Measurements from ENCODE around the gene PXMP2.
"Not testable (repeated sequence)": the region's sequence is repeated elsewhere in the genome, so short reads cannot be mapped to it uniquely, and the experiment has no call there.

PXMP2 gene

DNA sequence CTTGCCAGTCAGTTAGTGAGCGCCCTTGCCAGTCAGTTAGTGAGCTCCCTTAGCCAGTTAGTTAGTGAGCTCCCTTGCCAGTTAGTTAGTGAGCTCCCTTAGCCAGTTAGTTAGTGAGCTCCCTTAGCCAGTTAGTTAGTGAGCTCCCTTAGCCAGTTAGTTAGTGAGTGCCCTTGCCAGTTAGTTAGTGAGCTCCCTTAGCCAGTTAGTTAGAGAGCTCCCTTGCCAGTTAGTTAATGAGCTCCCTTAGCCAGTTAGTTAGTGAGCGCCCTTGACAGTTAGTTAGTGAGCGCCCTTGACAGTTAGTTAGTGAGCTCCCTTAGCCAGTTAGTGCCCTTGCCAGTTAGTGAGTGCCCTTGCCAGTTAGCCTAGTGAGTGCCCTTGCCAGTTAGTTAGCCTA is 7.5 kb downstream of the PXMP2 start:
- not testable (repeated sequence) for DNase-seq (ENCODE audit: low read depth, low spot score)

GRCh38 chr12:132695431-132695830 is 8.0 kb downstream of the PXMP2 start:
- DNase-seq (ENCODE audit: low read depth, low spot score), result no peak

DNA sequence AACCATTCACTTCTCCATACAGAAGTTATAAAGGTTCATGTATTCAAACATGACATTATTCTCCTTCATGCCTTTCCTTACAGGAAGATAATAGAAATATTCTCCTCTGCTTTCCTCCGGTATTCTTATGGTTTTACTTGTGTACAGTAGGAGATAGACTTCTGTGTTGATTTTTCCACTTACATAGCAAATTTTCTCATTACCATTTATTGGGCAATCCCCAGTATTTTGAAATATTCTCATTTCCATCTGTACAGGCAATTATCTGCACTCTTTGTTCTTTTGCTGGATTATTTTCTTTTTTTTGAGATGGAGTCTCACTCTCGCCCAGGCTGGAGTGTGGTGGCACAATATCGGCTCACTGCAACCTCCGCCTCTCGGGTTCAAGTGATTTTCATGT is 11.0 kb downstream of the PXMP2 start:
- no peak for DNase-seq (ENCODE audit: low read depth, low spot score)

- no peak for DNase-seq (ENCODE audit: low read depth, low spot score)
Observed at GRCh38 chr12:132700212-132700822, 12.9 kb downstream of the PXMP2 start.

DNA sequence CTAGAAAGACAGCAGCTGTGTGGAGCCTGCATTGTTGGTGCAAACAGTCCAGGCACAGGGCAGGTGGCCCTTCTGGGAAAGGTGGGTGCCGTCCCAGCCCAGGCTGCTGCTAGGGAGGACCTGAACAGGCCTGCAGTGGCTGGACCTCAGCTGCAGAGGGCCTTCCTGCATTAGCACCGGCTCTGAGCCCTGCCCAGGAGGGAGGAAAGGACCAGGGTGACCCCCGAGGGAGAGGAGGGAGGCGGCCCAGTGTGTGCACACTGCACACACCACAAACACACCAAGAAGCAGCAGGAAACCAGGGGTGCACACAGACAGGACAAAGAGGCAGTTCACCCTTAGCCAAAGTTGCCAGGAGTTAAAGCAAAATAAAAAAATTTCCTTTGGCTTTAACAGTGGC is 15.3 kb downstream of the PXMP2 start:
- DNase-seq (ENCODE audit: low read depth, low spot score), result no peak

GRCh38 chr12:132703641-132704040 is 16.3 kb downstream of the PXMP2 start:
- DNase-seq (ENCODE audit: low read depth, low spot score), result no peak

- no peak for DNase-seq (ENCODE audit: low read depth, low spot score)
Observed at GRCh38 chr12:132707241-132707640, 19.9 kb downstream of the PXMP2 start.

DNA sequence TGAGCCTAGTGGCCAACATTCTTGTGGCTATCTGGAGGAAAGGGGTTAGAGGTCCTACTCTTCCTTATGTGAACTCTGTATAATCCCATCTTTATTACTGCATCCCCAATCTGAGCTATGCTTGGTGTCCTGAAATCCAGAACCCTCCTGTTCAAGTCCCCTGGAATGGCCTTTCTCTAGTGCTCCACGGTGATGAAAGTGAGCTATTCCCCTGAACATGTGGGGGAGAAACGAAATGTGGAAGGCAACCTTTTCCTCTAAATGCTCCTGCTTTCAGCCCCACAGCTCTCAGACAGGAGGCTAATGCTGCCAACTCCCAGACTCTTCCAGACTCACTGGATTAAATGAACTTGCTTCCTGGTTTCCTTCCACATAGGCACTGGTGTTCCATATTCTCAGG is 20.8 kb downstream of the PXMP2 start:
- DNase-seq (ENCODE audit: low read depth, low spot score), result no peak

DNA sequence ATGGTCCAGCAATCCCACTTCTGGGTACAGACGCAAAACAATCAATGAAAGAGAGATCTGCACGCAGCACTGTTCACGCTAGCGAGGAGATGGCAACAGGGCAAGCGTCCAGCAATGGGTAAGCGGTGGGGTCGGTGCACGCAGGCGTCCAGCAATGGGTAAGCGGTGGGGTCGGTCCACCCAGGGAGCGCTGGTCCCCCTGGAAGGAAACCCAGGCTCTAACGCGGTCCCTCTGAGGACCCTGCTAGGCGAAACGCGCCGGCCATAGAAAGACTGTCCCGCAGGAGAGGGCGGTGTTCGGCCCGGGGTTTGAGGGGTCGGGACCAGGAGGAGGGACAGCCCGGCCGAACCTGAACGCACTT is 22.6 kb downstream of the PXMP2 start:
- DNase-seq (ENCODE audit: low read depth, low spot score), result no peak

- peak; percentile 75 for DNase-seq (ENCODE audit: low read depth, low spot score)
Observed at GRCh38 chr12:132710405-132711079, 23.2 kb downstream of the PXMP2 start, which contains the start of gene PGAM5. Gene PGAM5, plus strand, starts transcription at chr12:132710842. Its CDS starts 35 bp downstream, at chr12:132710877.

DNA sequence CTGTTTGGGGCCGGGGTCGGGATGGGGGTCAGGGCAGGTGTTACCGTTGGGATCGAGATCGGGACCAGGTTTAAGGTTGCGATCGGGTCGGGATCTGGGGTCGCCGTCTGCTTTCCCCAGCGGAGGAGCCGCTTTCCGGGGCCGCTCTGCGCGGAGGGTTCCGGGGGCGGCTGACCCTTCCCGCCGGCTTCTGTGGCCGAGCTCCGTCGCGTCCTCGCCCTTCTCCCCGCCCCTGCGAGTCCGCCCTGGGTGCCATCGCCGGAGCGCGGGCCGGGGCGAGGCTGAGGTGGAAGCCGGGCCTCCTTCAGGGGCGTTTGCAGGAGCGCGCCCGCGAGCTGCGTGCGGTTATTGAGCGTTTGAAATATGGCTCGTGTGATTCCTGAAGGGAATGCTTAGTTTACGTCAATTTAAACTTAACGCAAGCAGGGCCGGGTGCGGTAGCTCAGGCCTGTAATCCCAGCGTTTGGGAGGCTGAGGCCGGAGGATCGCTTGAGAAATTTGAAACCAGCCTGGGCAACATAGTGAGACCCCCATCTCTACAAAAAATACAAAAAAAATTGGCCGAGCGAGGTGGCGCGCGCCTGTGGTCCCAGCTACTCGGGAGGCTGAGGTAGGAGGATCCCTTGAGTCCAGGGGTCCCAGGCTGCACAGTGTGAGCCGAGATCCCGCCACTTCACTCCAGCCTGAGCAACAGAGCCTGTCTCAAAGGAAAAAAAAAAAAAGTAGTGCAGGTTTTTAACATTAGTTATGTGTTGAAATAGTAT is 23.9 kb downstream of the PXMP2 start:
- DNase-seq (ENCODE audit: low read depth, low spot score), result no peak

DNA sequence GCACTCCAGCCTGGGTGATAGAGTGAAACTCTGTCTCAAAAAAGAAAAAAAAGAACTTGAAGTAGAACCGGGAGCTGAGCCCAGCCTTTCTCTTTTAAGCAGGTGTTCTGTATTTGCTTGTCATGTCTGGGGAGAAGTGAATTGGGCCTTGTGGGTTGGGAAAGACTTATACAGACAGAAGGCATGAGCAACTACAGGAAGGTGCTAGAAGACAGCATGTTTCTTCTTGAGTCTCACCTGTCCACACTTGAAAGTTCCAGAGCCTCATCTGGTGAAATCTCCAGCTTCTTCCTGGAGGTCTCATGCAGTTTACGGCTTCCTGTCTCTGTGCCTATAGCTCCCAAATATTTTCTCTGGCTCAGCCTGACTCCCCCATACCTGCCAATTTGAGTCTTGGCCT is 25.7 kb downstream of the PXMP2 start:
- no peak for DNase-seq (ENCODE audit: low read depth, low spot score)

DNA sequence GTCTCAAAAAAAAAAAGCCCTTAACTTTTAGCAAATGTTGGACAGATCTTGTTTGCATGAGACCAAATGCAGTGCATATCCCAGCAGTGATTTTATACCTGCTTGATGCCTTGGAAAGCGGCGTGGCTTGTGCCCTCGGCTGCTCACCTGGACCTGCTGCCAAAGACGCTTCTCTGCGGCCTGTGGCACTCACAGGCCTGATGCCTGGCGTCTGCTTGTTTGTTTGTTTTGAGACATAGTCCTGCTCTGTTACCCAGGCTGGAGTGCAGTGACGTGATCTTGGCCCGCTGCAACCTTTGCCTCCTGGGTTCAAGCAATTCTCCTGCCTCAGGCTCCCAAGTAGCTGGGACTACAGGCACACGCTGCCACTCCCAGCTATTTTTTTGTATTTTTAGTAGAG is 28.5 kb downstream of the PXMP2 start:
- no peak for DNase-seq (ENCODE audit: low read depth, low spot score)

GRCh38 chr12:132716356-132716755 is 29.0 kb downstream of the PXMP2 start:
- no peak for DNase-seq (ENCODE audit: low read depth, low spot score)

GRCh38 chr12:132717011-132717410 is 29.6 kb downstream of the PXMP2 start:
- no peak for DNase-seq (ENCODE audit: low read depth, low spot score)

DNA sequence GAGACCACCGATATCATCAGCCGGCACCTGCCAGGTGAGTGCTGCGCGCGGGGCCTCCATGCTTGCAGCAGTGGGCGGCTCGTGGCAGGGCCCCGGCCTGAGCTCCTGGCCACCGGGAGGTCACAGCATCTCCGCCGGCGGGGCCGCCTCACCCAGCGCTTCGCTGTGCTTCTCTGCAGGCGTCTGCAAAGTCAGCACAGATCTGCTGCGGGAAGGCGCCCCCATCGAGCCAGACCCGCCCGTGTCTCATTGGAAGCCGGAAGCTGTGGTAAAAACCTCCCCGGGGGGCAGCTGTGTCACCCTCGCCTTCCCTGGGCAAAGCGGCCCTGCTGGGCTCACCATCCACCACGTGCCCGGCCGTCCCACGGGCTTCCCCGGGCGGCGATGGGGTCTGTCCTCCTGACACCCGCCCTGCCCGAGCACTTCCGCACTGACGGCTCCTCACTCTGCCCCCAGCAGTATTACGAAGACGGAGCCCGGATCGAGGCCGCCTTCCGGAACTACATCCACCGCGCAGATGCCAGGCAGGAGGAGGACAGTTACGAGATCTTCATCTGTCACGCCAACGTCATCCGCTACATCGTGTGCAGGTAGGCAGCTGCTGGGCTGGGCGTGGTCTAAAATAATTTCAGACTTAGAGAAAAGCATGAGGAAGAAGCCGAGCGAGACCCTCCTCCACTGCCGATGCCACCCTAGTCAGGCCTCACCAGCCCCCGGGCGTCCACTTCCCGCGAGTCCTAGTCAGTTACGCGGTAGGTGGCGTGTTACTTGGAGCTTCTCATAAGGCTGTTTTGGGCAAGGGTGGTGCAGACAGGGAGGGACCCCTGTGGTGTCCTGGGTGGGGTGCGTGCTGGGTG is 30.4 kb downstream of the PXMP2 start:
- DNase-seq (ENCODE audit: low read depth, low spot score), result no peak

DNA sequence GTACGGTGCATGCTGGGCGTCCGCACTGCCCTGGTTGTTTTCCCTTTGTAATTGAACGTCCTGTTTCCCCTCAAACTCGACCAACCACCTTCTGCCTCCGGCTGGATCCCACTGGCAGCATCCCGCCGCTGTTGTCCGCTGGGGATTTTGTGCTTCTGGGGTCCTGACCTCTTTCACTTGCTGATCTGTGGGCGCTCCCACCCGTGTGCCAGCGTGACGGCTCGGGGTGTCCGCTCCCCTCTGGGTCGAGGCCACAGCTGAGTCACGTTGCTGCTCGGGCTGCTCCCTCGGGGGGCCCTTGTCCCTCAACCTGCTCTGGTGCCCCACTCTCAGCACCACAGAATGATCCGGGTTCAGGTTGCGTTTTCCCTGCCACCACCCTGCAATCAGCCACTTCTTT is 31.3 kb downstream of the PXMP2 start:
- no peak for DNase-seq (ENCODE audit: low read depth, low spot score)

DNA sequence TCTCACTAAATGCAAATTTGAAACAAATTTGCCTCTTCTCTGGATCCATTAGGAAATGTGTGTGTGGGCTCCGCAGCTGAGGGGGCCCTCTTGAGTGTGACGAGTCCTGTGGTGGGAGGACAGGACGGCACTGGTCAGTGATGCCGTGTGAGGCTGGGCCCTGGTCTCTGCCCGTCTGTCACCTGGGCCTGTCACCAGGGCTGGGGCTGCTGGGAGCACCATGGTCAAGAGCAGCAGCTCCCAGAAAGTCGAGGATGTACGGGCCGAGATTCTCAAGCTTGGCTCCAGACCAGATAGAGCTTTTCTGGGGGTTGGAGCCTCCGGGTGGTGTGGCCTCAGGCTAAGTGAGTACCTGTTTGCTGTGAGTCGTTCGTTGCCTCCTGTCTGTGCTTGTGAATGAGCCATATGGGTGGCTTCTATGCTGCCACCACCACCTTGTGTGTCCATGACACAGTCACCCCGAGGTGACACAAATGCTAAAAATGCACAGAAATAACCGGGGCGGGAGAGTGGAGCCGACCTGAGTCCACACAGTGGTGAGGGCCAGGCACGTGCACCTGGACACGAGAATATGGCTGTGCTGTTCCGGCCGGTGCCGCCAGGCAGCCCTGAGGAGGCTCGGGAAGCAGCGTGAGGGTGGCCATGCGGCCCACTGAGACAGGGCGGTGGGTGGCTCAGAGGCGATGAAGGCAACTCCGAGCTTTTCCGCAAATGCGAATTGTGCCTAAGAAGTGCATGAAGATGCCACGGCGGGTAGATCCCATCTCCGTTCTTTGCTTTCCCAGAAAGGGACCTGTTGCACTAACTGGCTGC is 32.0 kb downstream of the PXMP2 start:
- no peak for DNase-seq (ENCODE audit: low read depth, low spot score)

DNA sequence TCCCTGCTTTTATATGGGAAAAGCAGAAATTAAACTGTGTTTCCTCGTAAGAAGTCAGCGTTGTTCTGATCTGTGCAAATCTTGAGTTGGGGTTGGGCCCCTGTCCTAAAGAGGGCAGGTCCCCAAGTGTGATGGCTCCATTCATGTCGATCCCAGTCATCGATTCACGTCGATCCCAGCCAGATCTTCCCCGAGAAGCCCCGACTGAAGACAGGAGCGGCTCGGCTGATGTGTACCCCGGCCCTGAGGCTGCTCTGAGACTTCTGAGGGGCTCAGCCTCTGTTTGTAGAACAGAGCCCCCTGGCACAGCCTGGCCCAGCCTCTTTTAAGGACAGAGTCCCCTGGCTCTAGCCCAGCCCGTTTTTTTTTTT is 32.6 kb downstream of the PXMP2 start:
- DNase-seq (ENCODE audit: low read depth, low spot score), result no peak

DNA sequence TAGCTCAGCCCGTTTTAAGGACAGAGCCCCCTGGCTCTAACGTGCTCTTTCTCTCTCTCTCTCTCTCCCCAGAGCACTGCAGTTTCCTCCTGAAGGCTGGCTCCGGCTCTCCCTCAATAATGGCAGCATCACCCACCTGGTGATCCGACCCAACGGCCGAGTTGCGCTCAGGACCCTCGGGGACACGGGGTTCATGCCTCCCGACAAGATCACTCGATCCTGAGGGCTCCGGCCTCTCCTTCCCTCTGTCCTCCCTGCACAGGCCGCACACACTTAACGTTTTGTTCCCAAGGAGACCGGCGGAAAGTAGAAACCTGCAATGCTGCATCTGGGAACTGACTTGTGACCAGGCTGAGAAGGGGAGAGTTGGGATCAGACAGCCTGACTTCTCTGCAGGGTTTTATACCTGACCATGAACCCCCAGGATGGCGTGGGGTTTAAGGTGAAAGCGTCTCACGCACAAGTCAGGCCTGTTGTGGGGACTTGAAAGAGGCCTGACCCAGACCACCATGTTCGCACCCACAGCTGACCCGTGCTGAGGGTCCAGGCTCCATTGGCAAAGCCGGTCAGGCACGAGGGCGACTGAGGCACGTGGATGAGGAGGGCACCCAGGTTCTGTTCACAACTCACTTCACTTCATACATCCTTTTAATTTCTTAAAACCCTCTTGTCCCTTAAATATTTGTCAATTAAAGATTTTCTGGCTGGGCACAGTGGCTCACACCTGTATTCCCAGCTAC is 33.4 kb downstream of the PXMP2 start:
- no peak for DNase-seq (ENCODE audit: low read depth, low spot score)

Data from activated naive CD8-positive, alpha-beta T cell treated with anti-CD3 and anti-CD28 coated beads, Interleukin-2, amount 50 U/mL, for 16 hours (primary cell).